CD4-positive, alpha-beta memory T cell (primary cell): ENCODE measurements around the gene ZNF879. TPM values are rescaled to one million over a fixed set of nuclear protein-coding genes. Genes with fewer than 3 reads are reported as not detected.
A peak's percentile ranks its signal among the peaks of the same experiment; 100 is the strongest.

ENCODE experiments used
- CTCF ChIA-PET: fragments of 350-600 bp; sonication (Branson Sonifier 250); formaldehyde crosslinking; loops from one replicate; lab custom pipeline; 2021; ENCODE audit warnings: inconsistent platforms; ENCODE audit not compliant: partially characterized antibody; lab: Charles Lee
- POLR2A ChIA-PET: fragments of 350-600 bp; sonication (Branson Sonifier 250); formaldehyde crosslinking; loops from one replicate; lab custom pipeline; 2021; ENCODE audit not compliant: partially characterized antibody; lab: Charles Lee
- DNase-seq, 5 donors: peaks; one replicate each; pipeline versions ENCODE4 v3.0.0 to v3.0.0-alpha.2; 2020 to 2022; ENCODE audit warnings: mixed read lengths in 1 of 5
- H3K27ac ChIP-seq: one replicate; pipeline ENCODE4 v1.7.0; 2013; ENCODE audit warnings: low read depth, low read length
- H3K27me3 ChIP-seq: 2 replicates; pipeline ENCODE4 v1.7.0; 2013; ENCODE audit warnings: mild to moderate bottlenecking, low read length, moderate library complexity; ENCODE audit not compliant: insufficient read depth
- H3K36me3 ChIP-seq: 2 replicates; pipeline ENCODE4 v1.7.0; 2013; ENCODE audit warnings: mild to moderate bottlenecking, low read length, moderate library complexity; ENCODE audit not compliant: insufficient read depth
- H3K4me1 ChIP-seq: 2 replicates; pipeline ENCODE4 v1.7.0; 2013; ENCODE audit warnings: mild to moderate bottlenecking, low read length, moderate library complexity; ENCODE audit not compliant: insufficient read depth
- H3K4me3 ChIP-seq, 2 donors: one replicate each; pipeline ENCODE4 v1.7.0; 2013; ENCODE audit warnings: low read length in 2 of 2, mild to moderate bottlenecking in 1 of 2
- H3K9me3 ChIP-seq, 2 donors: one replicate each; pipeline ENCODE4 v1.7.0; 2013; ENCODE audit warnings: low read length in 2 of 2, control low read depth in 1 of 2; ENCODE audit not compliant: control insufficient read depth in 1 of 2
- H3K27ac Mint-ChIP-seq, 7 donors: one replicate each; pipeline ENCODE4 v1.8.0; 2020 to 2021; ENCODE audit warnings: mixed read lengths in 7 of 7, mild to moderate bottlenecking in 6 of 7, inconsistent platforms in 3 of 7, moderate library complexity in 3 of 7
- H3K27me3 Mint-ChIP-seq, 2 donors: one replicate each; pipeline ENCODE4 v1.8.0; 2020 to 2021; ENCODE audit warnings: mixed read lengths in 2 of 2
- H3K36me3 Mint-ChIP-seq, 2 donors: one replicate each; pipeline ENCODE4 v1.8.0; 2020 to 2021; ENCODE audit warnings: mixed read lengths in 2 of 2, inconsistent platforms in 1 of 2, mild to moderate bottlenecking in 1 of 2
- H3K4me1 Mint-ChIP-seq, 4 donors: one replicate each; pipeline ENCODE4 v1.8.0; 2020 to 2021; ENCODE audit warnings: mixed read lengths in 4 of 4, mild to moderate bottlenecking in 1 of 4
- H3K4me3 Mint-ChIP-seq, 8 donors: one replicate each; pipeline ENCODE4 v1.8.0; 2020 to 2021; ENCODE audit warnings: mixed read lengths in 8 of 8, mild to moderate bottlenecking in 7 of 8, moderate library complexity in 6 of 8, inconsistent platforms in 3 of 8
- H3K9me3 Mint-ChIP-seq, 8 donors: one replicate each; pipeline ENCODE4 v1.8.0; 2020 to 2021; ENCODE audit warnings: mixed read lengths in 8 of 8, mild to moderate bottlenecking in 5 of 8, inconsistent platforms in 3 of 8, moderate library complexity in 1 of 8
- intact Hi-C: fragments of 100-400 bp; cut with micrococcal nuclease; formaldehyde crosslinking; loops from one replicate; pipeline ENCODE4 v1.15.1; 2023
- polyA plus RNA-seq, 2 donors: library from polyadenylated mRNA; unstranded; fragments of 300-500 nt; fragmentation: Illumina TruSeq; gene quantifications; one replicate each; pipeline ENCODE4 v1.2.3, GENCODE V29; 2021
- total RNA-seq, 2 experiments: library from RNA; stranded (reverse); gene quantifications; one replicate each; pipeline ENCODE4 v1.2.3, GENCODE V29; 2021

ZNF879 gene
- total and polyA plus RNA-seq, 4 experiments from 2014 or later: 3.2 to 16.3 (median 10.2) TPM

GRCh38 chr5:179055841-179056240, 32.2 kb downstream of the ZNF879 start:
- Histone ChIP-seq H3K9me3 (no peaks in the 10 kb centered on the region), H3K4me1 (peaks cover 3% of the 10 kb centered on the region), H3K27me3 (no peaks in the 10 kb centered on the region), H3K27ac (no peak overlapping the region), H3K4me3 (no peak overlapping the region), H3K36me3 (no peaks in the 10 kb centered on the region)
- peaks cover 0 to 11% (median 3%) of the 10 kb centered on the region in 8 donors for H3K9me3 Mint-ChIP-seq
- peaks cover 0 to 9% of the 10 kb centered on the region in 2 donors for H3K27me3 Mint-ChIP-seq
- H3K4me1 Mint-ChIP-seq: peaks cover 6 to 14% (median 10%) of the 10 kb centered on the region in 4 donors
- CTCF ChIA-PET: no interaction called here
- intact Hi-C loops: no loop called here
- DNase-seq: no peak
- H3K27ac Mint-ChIP-seq: no peak overlapping the region
- H3K36me3 Mint-ChIP-seq: peaks cover 0 to 5% of the 10 kb centered on the region in 2 donors
- no peak overlapping the region for H3K4me3 Mint-ChIP-seq
- POLR2A ChIA-PET: no interaction called here

- peak; percentile 82 to 86 (median 84) for DNase-seq
- peaks cover 14 to 36% (median 27%) of the 10 kb centered on the region in 4 donors for H3K4me1 Mint-ChIP-seq
- Histone ChIP-seq H3K36me3 (no peaks in the 10 kb centered on the region), H3K9me3 (no peaks in the 10 kb centered on the region), H3K27ac (peak within 1 kb of the TSS; percentile 70), H3K4me3 (peak within 1 kb of the TSS; percentile 54 to 61), H3K27me3 (no peaks in the 10 kb centered on the region), H3K4me1 (peaks cover 14% of the 10 kb centered on the region)
- H3K4me3 Mint-ChIP-seq: peak within 1 kb of the TSS; percentile 90 to 99 (median 94)
- H3K36me3 Mint-ChIP-seq: peaks cover 38% of the 10 kb centered on the region in 2 donors
- CTCF ChIA-PET: interaction anchor here (1.0 to 2.6 kb wide), 6 partner anchors 29 to 329 kb away, joined by 3 to 24 read pairs (median 4); partner anchors contain the start of genes ZNF354A and ZNF354B
- H3K27ac Mint-ChIP-seq: peak within 1 kb of the TSS; percentile 82 to 96 (median 94)
- peaks cover 0 to 14% (median 12%) of the 10 kb centered on the region in 8 donors for H3K9me3 Mint-ChIP-seq
- intact Hi-C loops: loop anchor here (1.0 kb wide), 3 partner anchors 37 to 433 kb away; partner anchors contain the start of genes CLK4, ZNF354B and ZNF879
- POLR2A ChIA-PET: interaction anchor here (0.7 to 2.2 kb wide), 12 partner anchors 9 to 434 kb away, joined by 3 to 32 read pairs (median 6); partner anchors contain the start of genes CLK4, ZFP2, ZNF354A and ZNF354B
- H3K27me3 Mint-ChIP-seq: peaks cover 0 to 1% of the 10 kb centered on the region in 2 donors
Measured at GRCh38 chr5:179060116-179061008, 36.8 kb downstream of the ZNF879 start, which contains the start of gene ZNF354C. TSS of gene ZNF354C (plus strand) at chr5:179060373. CDS start at chr5:179062069, 1,696 bp downstream.

- DNase-seq: peak in 1 of 5 donors; percentile 0
- Histone ChIP-seq H3K4me3 (peak overlapping the region; percentile 54 to 61), H3K9me3 (no peaks in the 10 kb centered on the region), H3K36me3 (peaks cover 1% of the 10 kb centered on the region), H3K27me3 (no peaks in the 10 kb centered on the region), H3K27ac (no peak overlapping the region), H3K4me1 (peaks cover 14% of the 10 kb centered on the region)
- Mint-ChIP-seq H3K4me1 (peaks cover 14 to 41% (median 27%) of the 10 kb centered on the region in 4 donors), H3K27me3 (peaks cover 0 to 1% of the 10 kb centered on the region in 2 donors), H3K4me3 (peak overlapping the region; percentile 88 to 99 (median 94)), H3K9me3 (peaks cover 0 to 20% (median 17%) of the 10 kb centered on the region in 8 donors), H3K36me3 (peaks cover 43 to 44% of the 10 kb centered on the region in 2 donors), H3K27ac (peak overlapping the region in 5 of 7 donors; percentile 40 to 83 (median 75))
- intact Hi-C loops: no loop called here
- ChIA-PET POLR2A (interaction anchor here (1.6 to 2.2 kb wide), 8 partner anchors 10 to 434 kb away, joined by 4 to 32 read pairs (median 8); partner anchors contain the start of genes CLK4, ZFP2, ZNF354A and ZNF354B), CTCF (interaction anchor here (1.4 to 2.6 kb wide), 3 partner anchors 39 to 330 kb away, joined by 4 to 24 read pairs (median 13); partner anchors contain the start of genes ZNF354A and ZNF354B)
Measured at GRCh38 chr5:179061025-179061424, 37.4 kb downstream of the ZNF879 start.

- H3K36me3 Mint-ChIP-seq: peaks cover 80 to 86% of the 10 kb centered on the region in 2 donors
- H3K9me3 ChIP-seq: peaks cover 0 to 12% of the 10 kb centered on the region in 2 donors
Measured at GRCh38 chr5:179065703-179066102, 42.1 kb downstream of the ZNF879 start.

GRCh38 chr5:179079165-179079987, 55.8 kb downstream of the ZNF879 start:
- no peaks in the 10 kb centered on the region for H3K4me1 ChIP-seq
- Mint-ChIP-seq H3K36me3 (peaks cover 67 to 70% of the 10 kb centered on the region in 2 donors), H3K9me3 (peaks cover 3 to 94% (median 83%) of the 10 kb centered on the region in 8 donors), H3K27ac (no peak overlapping the region), H3K27me3 (no peaks in the 10 kb centered on the region), H3K4me3 (no peak overlapping the region), H3K4me1 (no peaks in the 10 kb centered on the region)
- intact Hi-C loops: no loop called here
- H3K4me3 ChIP-seq: no peak overlapping the region
- no peaks in the 10 kb centered on the region for H3K27me3 ChIP-seq
- peaks cover 30% of the 10 kb centered on the region for H3K36me3 ChIP-seq
- POLR2A ChIA-PET: no interaction called here
- H3K27ac ChIP-seq: no peak overlapping the region
- CTCF ChIA-PET: no interaction called here
- DNase-seq: no peak
- H3K9me3 ChIP-seq: peaks cover 16 to 72% of the 10 kb centered on the region in 2 donors

More at GRCh38 chr5:179065703-179066102, 42.1 kb downstream of the ZNF879 start:
- H3K27ac ChIP-seq: no peak overlapping the region
- Mint-ChIP-seq H3K9me3 (peaks cover 0 to 64% (median 55%) of the 10 kb centered on the region in 8 donors), H3K27ac (no peak overlapping the region), H3K27me3 (no peaks in the 10 kb centered on the region), H3K4me1 (peaks cover 8 to 29% (median 21%) of the 10 kb centered on the region in 4 donors), H3K4me3 (no peak overlapping the region)
- H3K27me3 ChIP-seq: no peaks in the 10 kb centered on the region
- DNase-seq: no peak
- peaks cover 13% of the 10 kb centered on the region for H3K36me3 ChIP-seq
- H3K4me1 ChIP-seq: peaks cover 12% of the 10 kb centered on the region
- POLR2A ChIA-PET: no interaction called here
- intact Hi-C loops: no loop called here
- CTCF ChIA-PET: no interaction called here
- H3K4me3 ChIP-seq: no peak overlapping the region

GRCh38 chr5:179080724-179081123, 57.1 kb downstream of the ZNF879 start:
- ChIA-PET CTCF (no interaction called here), POLR2A (no interaction called here)
- Mint-ChIP-seq H3K4me1 (no peaks in the 10 kb centered on the region), H3K9me3 (peaks cover 3 to 97% (median 86%) of the 10 kb centered on the region in 8 donors), H3K27me3 (no peaks in the 10 kb centered on the region), H3K27ac (no peak overlapping the region), H3K36me3 (peaks cover 59 to 61% of the 10 kb centered on the region in 2 donors), H3K4me3 (no peak overlapping the region)
- intact Hi-C loops: no loop called here
- Histone ChIP-seq H3K4me1 (no peaks in the 10 kb centered on the region), H3K9me3 (peaks cover 16 to 78% of the 10 kb centered on the region in 2 donors), H3K4me3 (no peak overlapping the region), H3K27ac (no peak overlapping the region), H3K36me3 (peaks cover 30% of the 10 kb centered on the region), H3K27me3 (no peaks in the 10 kb centered on the region)
- no peak for DNase-seq
